Uterus (tissue), 2 donors: ENCODE measurements around the gene PHF2.

Source experiments
- POLR2A ChIP-seq, 2 donors: fragments of 450-650 bp; IDR thresholded peaks; one replicate each; pipeline ENCODE4 v1.6.1; 2016; ENCODE audit warnings: antibody characterized with exemption in 2 of 2, mild to moderate bottlenecking in 1 of 2, moderate library complexity in 1 of 2
- TF ChIP-seq, protein P1 (sequence below), 4 experiments: fragments of 200-600 bp in 2 of 4; fragments of 450-650 bp in 2 of 4; sonication (generic) in 2 of 4; IDR thresholded peaks; one replicate each; pipeline ENCODE4 v1.5.1; 2016 to 2019; ENCODE audit warnings: antibody characterized with exemption in 4 of 4, mild to moderate bottlenecking in 2 of 4, moderate library complexity in 1 of 4

DNA sequence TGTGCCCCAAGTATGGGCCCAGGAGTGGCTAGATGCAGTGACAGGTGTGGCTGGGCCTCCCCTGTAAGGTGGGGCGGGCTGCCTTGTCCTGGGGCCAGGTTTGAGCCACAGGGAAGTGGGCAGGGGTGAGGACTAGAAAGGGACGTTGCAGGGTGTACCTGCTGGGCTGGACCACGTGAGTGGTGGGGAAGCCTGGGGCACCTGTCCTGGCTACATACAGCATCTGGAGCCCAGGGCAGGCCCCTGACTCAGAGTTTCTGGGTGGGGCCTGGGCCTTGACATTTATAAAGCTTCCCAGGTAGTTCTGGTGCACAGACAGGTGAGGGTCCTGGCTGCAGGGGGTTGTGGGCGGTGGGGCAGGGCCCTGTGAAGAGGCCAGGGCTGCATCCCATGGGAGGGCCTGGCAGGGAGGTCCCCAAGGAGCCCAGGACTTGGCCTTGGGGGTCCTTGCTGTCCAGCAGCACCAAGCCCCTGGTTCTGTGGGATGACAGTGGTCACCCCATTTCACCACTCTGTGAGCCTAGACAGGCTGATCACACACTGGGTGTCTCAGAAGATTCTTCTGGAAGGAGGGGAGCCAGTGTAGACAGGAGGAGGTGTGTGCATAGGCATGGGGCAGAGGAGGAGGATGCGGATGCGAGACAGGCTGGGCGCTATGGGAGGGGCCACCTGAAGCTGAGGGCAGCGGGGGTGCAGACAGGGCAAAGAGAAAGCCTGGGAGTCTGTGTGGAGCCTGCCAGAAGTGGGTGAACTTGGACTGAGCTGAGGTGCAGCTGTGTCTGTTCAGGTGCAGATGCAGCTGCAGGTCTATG is 94.0 kb downstream of the PHF2 start:
- TF ChIP-seq, protein P1, sequence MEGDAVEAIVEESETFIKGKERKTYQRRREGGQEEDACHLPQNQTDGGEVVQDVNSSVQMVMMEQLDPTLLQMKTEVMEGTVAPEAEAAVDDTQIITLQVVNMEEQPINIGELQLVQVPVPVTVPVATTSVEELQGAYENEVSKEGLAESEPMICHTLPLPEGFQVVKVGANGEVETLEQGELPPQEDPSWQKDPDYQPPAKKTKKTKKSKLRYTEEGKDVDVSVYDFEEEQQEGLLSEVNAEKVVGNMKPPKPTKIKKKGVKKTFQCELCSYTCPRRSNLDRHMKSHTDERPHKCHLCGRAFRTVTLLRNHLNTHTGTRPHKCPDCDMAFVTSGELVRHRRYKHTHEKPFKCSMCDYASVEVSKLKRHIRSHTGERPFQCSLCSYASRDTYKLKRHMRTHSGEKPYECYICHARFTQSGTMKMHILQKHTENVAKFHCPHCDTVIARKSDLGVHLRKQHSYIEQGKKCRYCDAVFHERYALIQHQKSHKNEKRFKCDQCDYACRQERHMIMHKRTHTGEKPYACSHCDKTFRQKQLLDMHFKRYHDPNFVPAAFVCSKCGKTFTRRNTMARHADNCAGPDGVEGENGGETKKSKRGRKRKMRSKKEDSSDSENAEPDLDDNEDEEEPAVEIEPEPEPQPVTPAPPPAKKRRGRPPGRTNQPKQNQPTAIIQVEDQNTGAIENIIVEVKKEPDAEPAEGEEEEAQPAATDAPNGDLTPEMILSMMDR (IDR thresholded peaks at IDR 0.05): no peak
- no peak for TF ChIP-seq POLR2A (IDR thresholded peaks at IDR 0.05)
